ENCODE measurements around the gene MED10.

Gene MED10

DNA sequence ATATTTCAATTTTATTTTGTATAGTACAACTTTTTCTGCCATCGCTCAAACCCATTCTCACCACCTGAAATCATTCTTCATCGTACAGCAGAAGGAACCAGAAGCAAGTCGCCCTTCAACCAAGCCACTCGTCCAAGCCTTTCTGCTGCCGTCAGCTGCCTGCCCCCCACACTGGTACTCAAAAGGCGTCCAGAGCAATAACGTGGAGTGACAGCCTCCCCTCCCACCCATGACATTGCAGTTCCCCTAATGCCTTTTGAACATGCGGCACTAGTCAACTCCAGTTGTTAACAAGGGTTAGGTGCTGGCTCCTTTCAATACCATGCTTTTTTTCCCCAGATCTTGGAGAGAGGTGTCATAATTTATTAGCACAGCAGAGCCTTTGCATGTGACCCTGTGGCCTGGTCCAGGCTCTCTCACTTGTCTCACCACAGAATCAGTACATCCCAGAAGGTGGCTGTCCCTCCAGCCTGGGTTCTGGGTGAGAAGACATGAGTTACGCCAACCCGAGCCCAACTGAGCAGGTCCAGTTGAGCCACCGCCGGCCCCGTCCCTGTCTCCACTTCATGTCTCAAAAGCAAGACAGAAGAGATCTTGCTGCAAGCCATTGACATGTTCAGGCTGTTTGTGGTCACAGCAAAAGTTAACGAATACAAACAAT, 20.4 kb upstream of the MED10 start:
- no peak for DNase-seq (ENCODE audit: low read depth)

DNA sequence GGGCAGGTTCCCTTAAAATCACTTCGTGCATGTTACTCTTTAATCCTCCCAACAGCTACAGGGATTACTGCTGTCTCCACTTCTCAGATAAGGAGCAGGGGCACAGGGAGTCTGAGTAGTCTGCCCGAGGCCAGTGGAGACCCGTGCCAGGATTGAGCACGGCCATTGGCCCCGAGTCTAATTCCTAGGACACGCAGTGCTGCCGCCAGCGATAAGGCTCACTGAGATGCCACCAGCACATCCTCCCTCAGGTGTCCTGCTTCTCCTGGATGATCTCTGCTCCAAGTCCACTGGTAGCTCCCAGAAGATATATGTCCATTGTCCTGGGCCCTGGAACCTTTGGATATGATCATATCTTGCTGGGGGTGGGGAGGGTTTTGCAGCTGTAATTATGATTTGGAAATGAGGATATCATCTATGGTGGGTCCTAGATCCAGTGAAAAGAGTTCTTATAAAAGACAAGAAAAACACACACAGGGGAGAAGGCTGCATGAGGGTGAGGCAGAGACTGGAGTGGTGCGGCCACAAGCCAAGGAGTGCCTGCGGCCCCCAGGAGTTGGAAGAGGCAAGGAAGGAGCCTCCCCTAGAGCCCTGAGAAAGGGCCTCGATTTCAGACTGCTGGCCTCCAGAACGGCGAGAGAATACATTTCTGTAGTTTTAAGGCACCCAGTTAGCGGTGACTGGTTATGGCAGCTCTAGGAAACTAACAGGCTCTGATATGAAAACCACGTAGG, 19.4 kb upstream of the MED10 start:
- DNase-seq (ENCODE audit: low read depth) = no peak

DNA sequence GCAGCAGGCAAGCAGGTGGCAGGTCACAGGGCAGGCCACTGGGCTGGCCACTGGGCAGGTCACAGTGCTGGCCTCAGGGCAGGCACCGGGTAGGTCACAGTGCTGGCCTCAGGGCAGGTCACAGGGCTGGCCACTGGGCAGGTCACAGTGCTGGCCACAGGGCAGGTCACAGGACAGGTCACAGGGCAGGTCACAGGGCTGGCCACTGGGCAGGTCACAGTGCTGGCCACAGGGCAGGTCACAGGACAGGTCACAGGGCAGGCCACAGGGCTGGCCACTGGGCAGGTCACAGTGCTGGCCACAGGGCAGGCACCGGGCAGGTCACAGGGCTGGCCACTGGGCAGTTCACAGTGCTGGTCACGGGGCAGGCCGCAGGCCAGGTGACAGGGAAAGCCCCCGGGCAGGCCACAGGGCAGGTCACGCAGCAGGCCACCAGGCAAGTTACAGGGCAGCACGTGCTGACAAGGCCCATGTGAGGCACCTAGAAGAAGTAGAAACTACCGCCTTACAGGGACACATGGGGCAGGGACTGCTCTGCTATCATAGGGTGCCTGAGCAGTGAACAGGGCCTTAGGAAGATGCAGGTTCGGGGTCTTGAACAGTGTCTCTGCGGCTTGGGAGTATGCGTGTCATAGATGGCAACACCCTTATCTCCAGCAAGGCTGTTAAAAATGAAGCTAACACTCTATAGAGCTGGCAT, 18.6 kb upstream of the MED10 start:
- no peak for DNase-seq (ENCODE audit: low read depth)

DNA sequence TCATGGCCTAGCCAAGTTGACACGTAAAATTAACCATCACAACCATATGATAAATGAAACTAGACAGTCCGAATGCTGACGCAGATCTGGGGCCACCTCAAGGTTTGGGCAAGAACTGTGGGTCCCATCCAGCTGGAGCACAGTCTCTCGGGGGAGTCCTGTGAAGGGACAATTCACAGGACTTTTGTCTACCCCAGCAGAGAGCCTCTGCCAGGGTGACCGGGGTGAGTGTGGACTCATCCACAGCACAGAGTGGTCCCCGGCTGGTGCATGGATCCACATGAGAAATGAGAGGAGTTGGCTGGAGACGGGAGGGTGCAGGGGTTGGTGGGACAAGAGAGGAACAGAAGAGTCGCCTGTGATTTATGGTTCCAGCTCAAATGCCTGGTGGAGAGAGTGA, 17.7 kb upstream of the MED10 start:
- DNase-seq (ENCODE audit: low read depth) = no peak

DNA sequence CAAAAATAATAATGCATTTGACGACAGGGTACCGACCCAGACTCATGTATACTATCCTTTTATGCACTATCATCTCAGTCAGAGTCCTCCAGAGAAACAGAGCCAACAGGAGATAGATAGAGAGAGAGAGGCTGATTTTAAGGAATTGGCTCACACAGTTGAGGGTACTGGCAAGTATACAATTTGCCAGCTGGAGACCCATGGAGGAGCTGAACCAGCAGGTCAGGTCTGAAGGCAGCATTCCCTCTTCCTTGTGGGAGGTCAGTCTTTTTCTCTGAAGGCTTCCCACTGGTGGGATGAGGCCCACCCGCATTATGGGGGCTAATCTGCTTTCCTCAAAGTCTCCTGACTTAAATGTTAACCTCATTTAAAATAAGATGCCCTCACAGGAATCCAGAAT, 17.3 kb upstream of the MED10 start:
- no peak for DNase-seq (ENCODE audit: low read depth)

DNA sequence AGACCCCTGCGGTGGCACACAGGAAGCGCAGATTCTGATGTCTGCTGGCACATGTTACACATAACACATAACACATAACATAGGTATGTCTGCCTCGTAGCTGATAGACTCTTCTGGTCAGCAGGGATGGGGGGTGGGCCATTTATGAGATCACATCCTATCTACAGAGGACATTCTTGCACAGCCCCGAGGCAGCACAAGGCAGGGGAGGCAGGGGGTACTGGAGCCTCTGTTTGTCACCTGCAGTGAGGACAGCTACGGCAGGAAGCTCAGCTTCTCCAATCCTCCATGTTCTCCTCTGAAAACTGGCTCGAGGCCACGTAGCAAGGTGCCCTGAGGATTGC, 16.7 kb upstream of the MED10 start:
- DNase-seq (ENCODE audit: low read depth) = no peak

DNA sequence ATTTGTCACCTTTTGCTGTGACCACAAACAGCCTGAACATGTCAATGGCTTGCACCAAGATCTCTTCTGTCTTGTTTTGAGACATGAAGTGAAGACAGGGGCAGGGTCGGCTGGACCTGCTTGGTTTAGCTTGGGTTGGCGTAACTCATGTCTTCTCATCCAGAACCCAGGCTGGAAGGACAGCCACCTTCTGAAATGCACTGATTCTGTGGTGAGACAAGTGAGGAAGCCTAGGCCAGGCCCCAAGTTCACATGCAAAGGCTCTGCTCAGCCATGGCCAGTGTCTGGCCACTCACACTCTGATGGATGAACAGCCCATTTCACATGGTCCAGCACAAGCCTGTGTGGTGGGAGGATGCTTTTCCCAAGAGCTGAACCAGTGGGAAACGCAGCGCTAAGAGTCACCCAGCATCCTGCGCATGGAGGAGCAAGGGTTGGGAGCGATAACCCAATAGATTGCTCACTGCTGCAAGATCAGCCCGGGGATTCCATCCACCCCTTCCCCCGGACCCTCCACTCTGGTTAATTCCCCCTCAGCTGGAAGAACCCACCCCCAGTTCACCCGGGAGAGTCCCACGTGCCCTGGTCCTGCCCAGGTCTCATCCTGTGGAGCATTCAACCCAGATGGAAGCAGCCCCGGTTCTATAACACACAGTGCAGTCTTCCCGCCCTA, 16.2 kb upstream of the MED10 start:
- no peak for DNase-seq (ENCODE audit: low read depth)

DNA sequence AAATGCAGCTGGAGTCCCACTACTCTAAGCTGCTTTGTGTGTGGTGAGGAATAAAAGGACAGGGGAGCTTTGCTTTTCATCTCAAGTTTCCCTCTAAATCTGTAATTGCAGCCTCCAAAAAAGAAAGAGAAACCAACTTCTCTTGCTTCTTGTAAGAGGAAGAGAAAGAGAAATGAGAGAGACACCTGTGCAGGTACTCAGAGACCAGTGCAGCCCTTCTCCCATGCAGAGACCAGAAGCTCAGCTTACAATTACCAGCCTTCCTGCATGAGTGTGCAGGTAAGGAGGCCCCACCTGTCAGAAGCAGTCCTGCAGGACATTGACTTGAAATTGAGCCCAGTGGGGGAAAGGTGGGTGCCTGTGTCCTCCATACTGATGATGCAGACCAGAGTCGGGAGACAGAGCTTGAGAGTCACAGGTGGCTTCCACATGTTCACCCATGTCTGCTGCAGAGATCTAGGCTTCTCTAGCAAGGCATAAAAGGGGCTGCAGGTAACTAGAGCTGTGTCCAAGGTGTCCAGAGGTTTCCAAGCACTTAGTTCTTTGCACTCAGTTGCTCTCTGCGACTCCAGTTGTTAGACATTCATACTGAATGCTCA, 15.3 kb upstream of the MED10 start:
- no peak for DNase-seq (ENCODE audit: low read depth)

DNA sequence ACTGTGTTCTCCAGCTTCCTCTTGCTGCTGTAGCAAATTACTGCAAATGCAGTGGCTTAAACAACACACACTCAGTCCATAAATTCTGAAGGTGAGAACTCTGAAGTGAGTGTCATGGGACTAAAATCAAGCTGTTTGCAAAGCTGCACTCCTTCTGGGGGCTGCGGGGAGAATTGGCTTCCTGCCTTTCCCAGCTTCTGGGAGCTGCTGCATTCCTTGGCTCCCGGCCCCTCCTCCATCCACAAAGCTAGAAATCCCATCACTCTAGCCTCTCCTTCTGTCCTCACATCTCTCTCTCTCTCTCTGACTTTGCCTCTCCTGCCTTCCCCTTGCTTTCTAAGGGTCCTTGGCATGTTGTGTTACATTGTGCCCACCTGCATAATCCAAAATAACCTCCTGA, 14.2 kb upstream of the MED10 start:
- no peak for DNase-seq (ENCODE audit: low read depth)

DNA sequence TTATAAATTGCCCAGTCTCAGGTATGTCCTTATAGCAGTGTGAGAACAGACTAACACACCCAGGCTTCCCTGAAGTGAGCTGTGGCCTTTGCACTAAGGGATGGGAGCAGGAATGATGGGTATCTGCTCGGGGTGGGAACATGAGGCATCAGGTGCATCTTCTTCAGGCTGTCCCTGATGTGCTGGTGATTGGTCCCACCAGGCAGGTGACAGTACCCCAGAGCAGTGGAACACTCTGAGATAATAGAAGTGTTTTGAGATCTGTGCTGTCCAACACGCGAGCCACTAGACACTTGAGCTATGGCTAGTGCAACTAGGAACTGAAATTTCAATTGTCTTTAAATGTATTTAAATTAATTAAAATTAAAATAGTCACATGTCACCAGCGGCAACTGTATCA, 12.8 kb upstream of the MED10 start:
- no peak for DNase-seq (ENCODE audit: low read depth)

DNA sequence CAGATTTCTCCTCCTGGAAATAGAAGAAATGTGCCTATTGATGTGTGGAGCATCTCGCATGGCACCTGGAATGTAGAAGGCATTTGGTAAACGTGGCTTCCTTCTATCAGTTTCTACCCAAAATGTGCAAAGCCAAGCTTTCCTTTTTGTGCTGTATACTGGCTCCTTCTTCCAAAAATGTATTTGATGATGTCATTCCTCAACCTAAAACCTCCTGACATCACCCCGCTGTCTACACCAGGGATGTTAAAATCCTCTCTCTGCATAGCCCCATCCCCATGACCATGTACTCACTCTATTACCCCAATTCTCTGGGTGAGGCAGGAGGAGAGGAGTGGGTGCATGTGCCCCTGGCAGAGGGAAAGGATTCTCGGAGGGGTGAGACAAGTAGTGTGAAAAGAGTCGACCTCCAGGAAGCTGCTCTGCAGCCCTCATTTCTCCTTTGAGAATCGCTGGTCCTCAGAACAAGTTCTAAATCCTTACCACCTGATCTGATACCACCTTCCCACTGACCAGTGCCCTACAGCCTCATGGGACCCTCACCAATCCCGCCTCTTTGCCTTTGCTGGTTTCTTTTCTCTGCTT, 11.7 kb upstream of the MED10 start:
- DNase-seq (ENCODE audit: low read depth) = no peak

DNA sequence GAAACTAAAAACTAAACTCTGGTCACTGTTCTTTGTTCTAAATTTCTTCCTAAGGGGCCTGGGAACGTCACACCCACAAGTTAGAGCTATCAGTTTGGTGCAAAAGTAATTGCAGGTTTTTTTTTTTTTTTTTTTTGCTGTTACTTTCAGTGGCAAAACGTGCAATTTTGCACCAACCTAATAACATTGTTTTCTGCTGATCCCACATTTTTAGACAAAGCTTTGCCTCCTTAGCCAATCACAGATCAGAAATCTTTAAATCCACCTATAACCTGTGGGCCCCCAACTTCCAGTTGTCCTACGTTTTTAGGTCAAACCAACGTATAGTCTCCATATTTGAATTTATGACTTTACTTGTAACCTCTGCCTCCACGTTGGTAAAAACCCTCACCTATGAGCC, 11.1 kb upstream of the MED10 start:
- DNase-seq (ENCODE audit: low read depth) = no peak

DNA sequence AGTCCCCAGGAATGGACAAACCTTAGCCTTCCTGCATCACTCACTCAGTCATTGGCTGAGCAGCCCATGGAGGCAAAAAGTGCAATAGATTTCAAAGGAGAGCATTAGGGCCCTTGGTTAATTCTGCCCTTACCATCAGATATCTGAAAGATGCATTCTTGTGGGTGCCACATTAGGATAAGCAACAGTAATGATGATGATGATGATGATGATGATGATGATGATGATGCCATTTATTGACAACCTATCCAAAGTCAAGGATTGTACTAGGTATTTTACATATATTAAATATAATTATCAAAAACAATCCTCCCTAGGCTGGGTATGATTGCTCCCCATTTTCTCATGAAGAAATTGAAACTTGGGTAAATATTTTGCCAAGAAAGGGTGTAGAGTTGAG, 9.6 kb upstream of the MED10 start:
- no peak for DNase-seq (ENCODE audit: low read depth)

DNA sequence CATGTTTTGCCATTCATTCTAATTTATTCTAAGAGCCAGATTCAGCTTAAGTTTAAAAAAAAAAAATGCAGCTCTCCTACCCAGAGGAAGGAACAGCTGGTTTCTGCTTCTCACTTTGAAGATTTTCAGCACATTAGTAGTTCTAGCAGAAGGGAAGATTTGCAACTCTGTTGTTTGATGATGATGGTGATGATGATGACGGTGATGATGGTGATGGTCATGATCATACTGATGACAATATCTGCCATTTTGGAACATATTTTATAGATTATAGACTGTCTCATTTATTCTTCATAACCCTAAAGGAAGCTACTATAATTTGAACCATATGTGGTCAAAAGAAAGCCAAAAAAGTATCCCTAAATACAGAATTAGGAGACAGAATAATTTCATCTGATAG, 7.9 kb upstream of the MED10 start:
- no peak for DNase-seq (ENCODE audit: low read depth)

DNA sequence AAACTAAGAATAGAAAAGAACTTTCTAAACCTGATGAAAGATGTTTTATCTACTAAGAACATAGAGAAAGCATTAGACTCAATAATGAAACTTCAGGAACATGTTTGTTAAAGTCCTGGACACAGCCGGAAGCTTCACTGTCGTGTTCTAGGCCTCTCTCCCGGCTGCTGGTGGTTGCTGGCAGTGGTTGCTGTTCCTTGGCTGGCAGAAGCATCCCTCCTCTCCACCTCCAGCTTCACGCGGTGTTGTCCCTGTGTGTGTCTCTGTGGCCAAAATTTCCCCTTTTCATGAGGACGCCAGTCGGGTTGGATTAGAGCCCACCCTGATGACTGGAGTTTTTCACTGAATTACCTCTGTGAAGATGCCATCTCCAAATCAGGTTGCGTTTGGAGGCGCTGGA, 6.5 kb upstream of the MED10 start:
- DNase-seq (ENCODE audit: low read depth) = no peak

DNA sequence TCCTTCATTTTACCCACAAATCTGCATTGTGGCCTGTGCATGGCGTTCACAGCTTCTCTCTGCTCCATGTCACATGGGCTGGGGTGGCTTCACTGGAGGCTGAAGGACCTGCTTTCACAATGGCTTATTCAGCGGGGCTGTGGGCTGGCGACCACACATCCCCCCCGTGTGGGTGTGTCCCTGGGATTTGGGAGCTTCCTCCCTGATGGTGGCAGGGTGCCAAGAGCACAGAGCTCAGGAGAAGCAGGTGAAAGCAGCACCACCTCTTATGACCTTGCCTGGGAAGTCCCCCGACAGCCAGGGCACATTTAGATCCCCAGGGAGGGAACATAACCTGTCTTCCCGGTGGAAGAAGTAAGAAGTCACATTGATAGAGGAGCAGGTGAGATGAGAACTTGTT, 5.0 kb upstream of the MED10 start:
- no peak for DNase-seq (ENCODE audit: low read depth)

DNA sequence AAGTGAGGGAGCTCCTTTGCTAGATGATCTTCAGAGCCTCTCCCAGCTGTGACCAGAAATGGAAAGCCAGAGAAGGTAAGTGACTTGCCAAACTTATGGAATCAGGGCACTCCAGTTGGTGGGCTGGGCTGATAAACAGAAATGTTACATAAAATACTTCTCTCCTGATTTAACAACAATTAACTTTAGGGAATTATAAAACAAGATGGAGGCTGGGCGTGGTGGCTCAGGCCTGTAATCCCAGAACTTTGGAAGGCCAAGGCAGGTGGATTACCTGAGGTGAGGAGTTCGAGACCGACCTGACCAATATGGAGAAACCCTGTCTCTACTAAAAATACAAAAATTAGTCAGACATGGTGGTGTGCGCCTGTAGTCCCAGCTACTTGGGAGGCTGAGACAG, 899 bp upstream of the MED10 start:
- DNase-seq (ENCODE audit: low read depth) = no peak

DNA sequence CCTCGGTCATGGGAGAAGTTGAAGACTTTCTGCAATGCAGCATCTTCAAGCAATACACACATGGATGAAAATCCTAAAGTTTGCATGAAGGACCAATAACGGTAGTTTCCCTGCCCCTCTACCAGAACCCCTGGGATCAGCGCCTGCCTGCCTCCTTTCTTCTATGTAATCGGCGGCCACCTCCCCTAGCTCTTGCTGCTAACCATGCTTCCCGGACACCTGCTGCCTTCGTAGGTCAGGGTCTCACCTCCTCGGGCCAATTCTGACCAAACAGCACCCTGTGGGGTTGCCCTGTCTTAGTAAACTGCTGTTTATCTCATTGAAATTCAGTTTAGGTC, 388 bp upstream of the MED10 start:
- DNase-seq (ENCODE audit: low read depth) = no peak

DNA sequence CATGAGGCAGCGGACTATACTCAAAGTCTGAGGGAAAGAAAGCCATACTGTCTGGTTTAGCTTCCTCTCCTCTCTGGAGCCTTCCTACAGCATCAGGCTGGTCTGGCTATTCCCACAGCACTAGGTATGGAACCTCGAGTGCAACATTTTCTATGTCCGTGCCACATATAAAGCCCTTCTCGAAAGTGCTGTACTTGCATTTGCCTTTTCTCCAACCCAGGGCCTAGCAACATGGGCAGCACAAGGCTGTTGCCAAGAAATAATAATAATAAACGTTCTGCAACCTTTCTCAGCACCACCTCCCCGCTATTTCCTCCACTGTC, 804 bp downstream of the MED10 start:
- no peak for DNase-seq (ENCODE audit: low read depth)

DNA sequence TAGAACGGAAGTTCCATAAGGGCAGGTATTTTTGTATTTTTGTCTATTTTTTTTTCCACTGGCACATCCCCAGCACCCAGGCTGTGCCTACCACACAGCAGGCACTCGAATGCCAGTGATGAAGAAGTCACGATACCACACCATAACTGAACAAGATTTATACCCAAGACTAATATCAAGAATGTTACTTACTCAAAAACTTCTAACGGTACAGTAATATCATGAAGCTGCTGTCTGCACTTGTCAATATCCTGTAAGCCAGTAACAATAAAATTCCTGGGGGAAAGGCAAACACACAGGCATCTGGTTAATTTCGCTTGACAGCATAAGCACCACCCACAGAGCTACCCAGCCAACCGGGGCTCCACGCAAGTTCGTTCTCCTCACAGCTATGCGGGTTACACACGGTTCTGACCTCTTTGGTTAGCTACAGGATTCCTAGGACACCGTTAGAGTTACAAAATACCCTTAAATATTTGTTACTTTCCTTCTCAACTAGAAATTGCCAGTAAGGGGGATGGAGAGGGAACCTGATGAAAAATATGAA, 1.3 kb downstream of the MED10 start:
- no peak for DNase-seq (ENCODE audit: low read depth)

DNA sequence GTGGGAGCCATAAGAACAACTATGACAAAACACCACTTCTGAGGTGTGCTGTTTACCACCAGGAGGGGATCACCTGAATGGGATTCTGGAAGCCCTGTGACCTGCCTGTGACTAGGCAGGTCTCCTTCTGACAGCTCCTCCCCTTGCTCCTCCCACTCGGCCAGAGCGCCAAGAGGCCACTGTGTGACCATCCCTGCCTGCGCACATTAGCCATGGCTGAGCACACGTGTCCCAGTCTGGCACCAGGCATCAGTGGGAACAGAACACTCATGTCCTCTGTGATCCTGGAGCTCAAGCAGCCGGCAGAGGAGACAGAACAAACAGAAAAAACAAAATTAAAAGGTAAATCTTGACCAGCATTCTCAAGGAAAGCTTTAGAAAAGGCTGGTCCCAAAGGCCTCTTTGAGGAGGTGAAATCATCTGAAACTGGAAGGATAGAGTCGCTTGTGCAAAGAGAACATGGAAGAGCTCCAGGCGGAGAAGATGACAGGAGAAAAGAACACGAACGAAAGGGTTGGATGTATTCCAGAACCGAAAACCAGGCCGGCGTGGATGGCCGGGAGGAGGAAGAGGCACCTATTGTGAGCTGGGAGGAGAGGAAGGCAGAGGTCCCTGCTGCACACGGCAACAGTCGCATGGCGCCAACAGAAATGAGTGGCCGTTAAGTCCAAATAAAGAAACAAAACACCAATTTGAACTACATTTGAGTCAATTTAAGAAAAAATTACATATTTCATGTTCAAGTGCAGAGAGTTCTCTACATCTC, 5.1 kb downstream of the MED10 start:
- no peak for DNase-seq (ENCODE audit: low read depth)
